Neural cell (in vitro differentiated cells): ENCODE results near the gene ZBTB25.

ENCODE experiments used
- EP300 ChIP-seq: fragments of 450-650 bp; conservative IDR thresholded peaks from 2 replicates; pipeline ENCODE4 v1.6.1; 2014; ENCODE audit warnings: antibody characterized with exemption, mild to moderate bottlenecking, moderate library complexity; ENCODE audit not compliant: poor library complexity, severe bottlenecking
- EZH2 ChIP-seq: fragments of 200-600, 300-800 bp; shearing (Covaris generic), sonication (generic); IDR thresholded peaks from 2 replicates; pipeline ENCODE4 v1.6.1; 2014; ENCODE audit warnings: antibody characterized with exemption, low read length, borderline replicate concordance, mild to moderate bottlenecking; ENCODE audit not compliant: insufficient read depth, poor library complexity, severe bottlenecking
- POLR2AphosphoS5 ChIP-seq: IDR thresholded peaks from 2 replicates; pipeline ENCODE4 v1.6.1; 2012
- RAD21 ChIP-seq: fragments of 450-650 bp; conservative IDR thresholded peaks from 2 replicates; pipeline ENCODE4 v1.6.1; 2014; ENCODE audit warnings: antibody characterized with exemption, mild to moderate bottlenecking, moderate library complexity
- SMC3 ChIP-seq: fragments of 450-650 bp; conservative IDR thresholded peaks from 2 replicates; pipeline ENCODE4 v1.6.1; 2014; ENCODE audit warnings: antibody characterized with exemption, mild to moderate bottlenecking, moderate library complexity; ENCODE audit not compliant: poor library complexity
- TAF1 ChIP-seq: IDR thresholded peaks from 2 replicates; pipeline ENCODE4 v1.6.1; 2012; ENCODE audit warnings: low read depth
- TF ChIP-seq, protein P1 (sequence below): fragments of 450-650 bp; IDR thresholded peaks from 2 replicates; pipeline ENCODE4 v1.5.1; 2014; ENCODE audit warnings: antibody characterized with exemption, mild to moderate bottlenecking, moderate library complexity; ENCODE audit not compliant: poor library complexity, severe bottlenecking

DNA sequence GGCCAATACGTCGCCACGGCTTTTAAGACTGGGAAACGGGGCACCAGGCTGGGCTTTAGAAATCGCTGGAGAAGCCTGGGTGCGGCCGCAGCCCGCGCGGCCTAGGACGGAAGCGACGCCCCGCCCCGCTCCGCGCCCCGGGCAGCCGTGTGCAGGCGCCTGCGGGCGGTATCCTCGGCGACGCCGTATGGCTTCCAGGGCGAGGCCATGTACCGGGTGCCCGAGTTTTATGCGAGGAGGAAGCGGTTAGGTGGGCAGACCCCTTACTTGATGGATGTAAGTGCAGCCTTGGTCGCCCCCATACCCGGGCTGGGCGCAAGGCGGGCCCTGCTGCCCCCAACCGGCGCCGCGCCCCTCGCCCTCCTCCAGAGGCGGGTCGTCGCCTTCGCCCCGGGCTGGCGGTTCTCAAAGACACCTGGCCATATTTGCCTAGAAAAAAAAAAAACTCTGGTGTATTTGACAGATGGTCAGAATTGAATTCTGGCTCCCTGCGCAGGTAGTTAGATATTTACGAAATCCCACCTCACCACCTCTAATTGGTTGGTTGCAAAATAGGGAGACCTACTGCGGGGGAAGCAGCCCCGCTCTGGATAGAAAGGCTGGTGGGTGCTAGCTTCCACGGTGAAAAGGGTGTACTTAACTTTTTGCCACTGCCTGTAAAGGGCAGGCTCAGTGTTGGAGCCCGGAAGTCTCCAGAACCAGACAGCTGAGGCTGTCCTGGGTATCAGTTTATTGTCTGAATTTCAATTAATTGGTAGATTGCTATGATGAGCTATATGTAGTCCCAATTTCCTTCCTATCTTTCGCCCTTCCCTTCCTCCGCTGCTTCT lies 46.4 kb upstream of the ZBTB25 start, which contains the start of gene PPP1R36:
- TF ChIP-seq, protein P1, sequence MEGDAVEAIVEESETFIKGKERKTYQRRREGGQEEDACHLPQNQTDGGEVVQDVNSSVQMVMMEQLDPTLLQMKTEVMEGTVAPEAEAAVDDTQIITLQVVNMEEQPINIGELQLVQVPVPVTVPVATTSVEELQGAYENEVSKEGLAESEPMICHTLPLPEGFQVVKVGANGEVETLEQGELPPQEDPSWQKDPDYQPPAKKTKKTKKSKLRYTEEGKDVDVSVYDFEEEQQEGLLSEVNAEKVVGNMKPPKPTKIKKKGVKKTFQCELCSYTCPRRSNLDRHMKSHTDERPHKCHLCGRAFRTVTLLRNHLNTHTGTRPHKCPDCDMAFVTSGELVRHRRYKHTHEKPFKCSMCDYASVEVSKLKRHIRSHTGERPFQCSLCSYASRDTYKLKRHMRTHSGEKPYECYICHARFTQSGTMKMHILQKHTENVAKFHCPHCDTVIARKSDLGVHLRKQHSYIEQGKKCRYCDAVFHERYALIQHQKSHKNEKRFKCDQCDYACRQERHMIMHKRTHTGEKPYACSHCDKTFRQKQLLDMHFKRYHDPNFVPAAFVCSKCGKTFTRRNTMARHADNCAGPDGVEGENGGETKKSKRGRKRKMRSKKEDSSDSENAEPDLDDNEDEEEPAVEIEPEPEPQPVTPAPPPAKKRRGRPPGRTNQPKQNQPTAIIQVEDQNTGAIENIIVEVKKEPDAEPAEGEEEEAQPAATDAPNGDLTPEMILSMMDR = no peak
- TF ChIP-seq EZH2 (no peak), EP300 (no peak), POLR2AphosphoS5 (no peak), RAD21 (no peak), TAF1 (no peak), SMC3 (no peak)
